Naive B cell (primary cell): ENCODE results near the gene BAZ1A. TPM values are rescaled to one million over a fixed set of nuclear protein-coding genes. Genes with fewer than 3 reads are reported as not detected.

Source experiments
- ATAC-seq, 2 donors: fragments of 150-1000 bp; cut with Tn5 transposase; 2 replicates each; pipeline ENCODE4 v1.10.0; 2021; ENCODE audit warnings: low read depth in 2 of 2, mild to moderate bottlenecking in 2 of 2, moderate library complexity in 2 of 2
- DNase-seq: peaks from one replicate; pipeline ENCODE4 v3.0.0; 2022
- H3K27ac Mint-ChIP-seq, 6 donors: one replicate each; pipeline ENCODE4 v1.8.0; 2020 to 2022; ENCODE audit warnings: mild to moderate bottlenecking in 6 of 6, mixed read lengths in 6 of 6, moderate library complexity in 5 of 6, inconsistent platforms in 2 of 6
- H3K27me3 Mint-ChIP-seq, 3 donors: one replicate each; pipeline ENCODE4 v1.8.0; 2021 to 2022; ENCODE audit warnings: mixed read lengths in 3 of 3, mild to moderate bottlenecking in 1 of 3
- H3K36me3 Mint-ChIP-seq, 2 donors: one replicate each; pipeline ENCODE4 v1.8.0; 2020 to 2022; ENCODE audit warnings: mixed read lengths in 2 of 2, inconsistent platforms in 1 of 2, mild to moderate bottlenecking in 1 of 2
- H3K4me1 Mint-ChIP-seq, 3 donors: one replicate each; pipeline ENCODE4 v1.8.0; 2020 to 2022; ENCODE audit warnings: mixed read lengths in 3 of 3, inconsistent platforms in 1 of 3, mild to moderate bottlenecking in 1 of 3, moderate library complexity in 1 of 3
- H3K4me3 Mint-ChIP-seq, 8 donors: one replicate each; pipeline ENCODE4 v1.8.0; 2020 to 2022; ENCODE audit warnings: mild to moderate bottlenecking in 8 of 8, mixed read lengths in 8 of 8, moderate library complexity in 8 of 8, inconsistent platforms in 2 of 8
- H3K9me3 Mint-ChIP-seq, 7 donors: one replicate each; pipeline ENCODE4 v1.8.0; 2020 to 2022; ENCODE audit warnings: mixed read lengths in 7 of 7, mild to moderate bottlenecking in 5 of 7, inconsistent platforms in 2 of 7, moderate library complexity in 1 of 7
- polyA plus RNA-seq, 6 donors: library from polyadenylated mRNA; unstranded; fragments of 300-500 nt; fragmentation: Illumina TruSeq; gene quantifications; one replicate each; pipeline ENCODE4 v1.2.3, GENCODE V29; 2021; ENCODE audit warnings: low read depth in 6 of 6

Gene BAZ1A
- polyA plus RNA-seq, 6 donors from 2014 or later = 6.0 to 23.8 (median 12.4) TPM

DNA sequence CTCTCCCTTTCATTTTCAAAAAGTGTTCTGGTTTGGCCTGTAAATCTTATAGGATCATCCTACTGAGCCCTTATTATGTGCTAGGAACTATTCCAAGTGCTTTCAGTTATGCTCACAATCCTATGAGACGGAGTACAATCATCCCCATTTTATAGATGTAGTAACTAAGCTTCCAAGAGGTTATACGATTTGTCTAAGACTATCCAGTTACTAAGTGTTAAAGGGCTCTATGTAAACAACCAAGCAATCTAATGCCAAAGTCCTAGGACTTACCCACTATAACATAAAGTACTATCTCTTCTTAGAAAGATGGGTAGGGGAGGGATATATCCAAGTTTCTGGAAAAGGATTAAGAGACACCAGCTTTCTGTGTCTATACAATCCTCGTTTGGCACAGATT, 167.4 kb downstream of the BAZ1A start:
- no peak overlapping the region for H3K27ac Mint-ChIP-seq

More for the DNA sequence above, 167.4 kb downstream of the BAZ1A start:
- ATAC-seq (no peak), DNase-seq (no peak)
- no peaks in the 10 kb centered on the region for H3K9me3 Mint-ChIP-seq
- peaks cover 0 to 5% (median 3%) of the 10 kb centered on the region in 3 donors for H3K4me1 Mint-ChIP-seq
- no peaks in the 10 kb centered on the region for H3K27me3 Mint-ChIP-seq
- H3K4me3 Mint-ChIP-seq = no peak overlapping the region
- H3K36me3 Mint-ChIP-seq = no peaks in the 10 kb centered on the region

Other genes starting within 250 kb of the BAZ1A start
- gene SNX6, start 245.2 kb downstream of the BAZ1A start, polyA plus RNA-seq = 100 to 1,000 TPM in 5 of 6 donors, 10 to 100 TPM in 1; 89.3 to 127 (median 110) TPM
- gene CFL2, start 160.8 kb downstream of the BAZ1A start, polyA plus RNA-seq = 10 to 100 TPM in 5 of 6 donors, 1 to 10 TPM in 1; 8.9 to 26.9 (median 19.3) TPM
- 10 to 100 TPM; 16.8 to 41.2 (median 29.3) TPM for gene SRP54, start 107.6 kb upstream of the BAZ1A start, polyA plus RNA-seq
- gene FAM177A1, start 170.9 kb upstream of the BAZ1A start, polyA plus RNA-seq = 10 to 100 TPM; 31.8 to 51.2 (median 35.3) TPM
- gene PPP2R3C, start 246.6 kb upstream of the BAZ1A start, polyA plus RNA-seq = 10 to 100 TPM; 50.6 to 78.1 (median 66.2) TPM
- gene PRORP, start 247.2 kb upstream of the BAZ1A start, polyA plus RNA-seq = 10 to 100 TPM; 23.9 to 43.6 (median 28.8) TPM